Liver (tissue), 9 donors: ENCODE data around the gene CHRNA7. TPM values are rescaled to one million over a fixed set of nuclear protein-coding genes. Genes with fewer than 3 reads are reported as not detected.

Experiments
- DNase-seq: peaks from one replicate; pipeline ENCODE4 v3.0.0-alpha.2; 2017; ENCODE audit warnings: low spot score
- H3K27ac ChIP-seq, 2 donors: one replicate each; pipeline ENCODE4 v1.7.0; 2013; ENCODE audit warnings: inconsistent platforms in 2 of 2, low read length in 2 of 2, control low read depth in 1 of 2, low read depth in 1 of 2, mild to moderate bottlenecking in 1 of 2
- H3K27me3 ChIP-seq, 4 donors: one replicate each; pipeline versions ENCODE4 v1.6.1 to v1.7.0; 2013; ENCODE audit warnings: low read length in 3 of 4, inconsistent platforms in 1 of 4, mild to moderate bottlenecking in 1 of 4, moderate library complexity in 1 of 4; ENCODE audit not compliant: control insufficient read depth in 4 of 4, insufficient read depth in 4 of 4
- H3K36me3 ChIP-seq, 4 donors: one replicate each; pipeline versions ENCODE4 v1.6.1 to v1.7.0; 2013; ENCODE audit warnings: low read length in 3 of 4, mild to moderate bottlenecking in 3 of 4, low read depth in 1 of 4, moderate library complexity in 1 of 4; ENCODE audit not compliant: control insufficient read depth in 4 of 4, insufficient read depth in 3 of 4
- H3K4me1 ChIP-seq, 4 donors: one replicate each; pipeline versions ENCODE4 v1.6.1 to v1.7.0; 2013; ENCODE audit warnings: low read length in 3 of 4, mild to moderate bottlenecking in 3 of 4, moderate library complexity in 1 of 4; ENCODE audit not compliant: control insufficient read depth in 4 of 4, insufficient read depth in 4 of 4
- H3K4me3 ChIP-seq, 3 donors: one replicate each; pipeline versions ENCODE4 v1.6.1 to v1.7.0; 2013; ENCODE audit warnings: low read length in 3 of 3, control low read depth in 1 of 3, low read depth in 1 of 3, mild to moderate bottlenecking in 1 of 3
- H3K9ac ChIP-seq, 2 donors: one replicate each; pipeline ENCODE4 v1.7.0; 2013; ENCODE audit warnings: low read length in 2 of 2, mild to moderate bottlenecking in 2 of 2, moderate library complexity in 2 of 2, control low read depth in 1 of 2, low read depth in 1 of 2
- H3K9me3 ChIP-seq, 4 donors: one replicate each; pipeline versions ENCODE4 v1.6.1 to v1.7.0; 2013; ENCODE audit warnings: low read length in 3 of 4; ENCODE audit not compliant: control insufficient read depth in 4 of 4
- ATF3 ChIP-seq: IDR thresholded peaks from 2 replicates; pipeline ENCODE4 v1.6.1; 2016; ENCODE audit warnings: antibody characterized with exemption
- CTCF ChIP-seq: fragments of 150-350 bp; IDR thresholded peaks from 2 replicates; pipeline ENCODE4 v1.5.1; 2017; ENCODE audit warnings: improper control_type of control experiment, low read depth, low read length; ENCODE audit not compliant: missing input control
- FOXA1 ChIP-seq: IDR thresholded peaks from 2 replicates; pipeline ENCODE4 v1.6.1; 2016; ENCODE audit warnings: antibody characterized with exemption
- FOXA2 ChIP-seq: IDR thresholded peaks from 2 replicates; pipeline ENCODE4 v1.6.1; 2016; ENCODE audit warnings: antibody characterized with exemption
- GABPA ChIP-seq, 2 donors: IDR thresholded peaks in 1 of 2; conservative IDR thresholded peaks in 1 of 2; 2 replicates each; pipeline ENCODE4 v1.6.1; 2016; ENCODE audit warnings: antibody characterized with exemption in 2 of 2, mild to moderate bottlenecking in 1 of 2, moderate library complexity in 1 of 2
- HNF4A ChIP-seq, 2 donors: conservative IDR thresholded peaks; 2 replicates each; pipeline ENCODE4 v1.6.1; 2016; ENCODE audit warnings: antibody characterized with exemption in 2 of 2, mild to moderate bottlenecking in 2 of 2
- JUND ChIP-seq, 2 donors: IDR thresholded peaks; 2 replicates each; pipeline ENCODE4 v1.6.1; 2016; ENCODE audit warnings: antibody characterized with exemption in 2 of 2
- MAX ChIP-seq: IDR thresholded peaks from 2 replicates; pipeline ENCODE4 v1.6.1; 2016; ENCODE audit warnings: antibody characterized with exemption
- RAD21 ChIP-seq, 2 donors: IDR thresholded peaks; 2 replicates each; pipeline ENCODE4 v1.6.1; 2016; ENCODE audit warnings: antibody characterized with exemption in 2 of 2, mild to moderate bottlenecking in 2 of 2
- REST ChIP-seq: IDR thresholded peaks from 2 replicates; pipeline ENCODE4 v1.6.1; 2016; ENCODE audit warnings: antibody characterized with exemption, mild to moderate bottlenecking
- RXRA ChIP-seq, 2 donors: IDR thresholded peaks; 2 replicates each; pipeline ENCODE4 v1.6.1; 2017 to 2018; ENCODE audit warnings: antibody characterized with exemption in 2 of 2, mild to moderate bottlenecking in 1 of 2
- SP1 ChIP-seq: IDR thresholded peaks from 2 replicates; pipeline ENCODE4 v1.6.1; 2018; ENCODE audit warnings: antibody characterized with exemption, mild to moderate bottlenecking
- TAF1 ChIP-seq: conservative IDR thresholded peaks from 2 replicates; pipeline ENCODE4 v1.6.1; 2016; ENCODE audit warnings: antibody characterized with exemption, mild to moderate bottlenecking
- YY1 ChIP-seq: IDR thresholded peaks from 2 replicates; pipeline ENCODE4 v1.6.1; 2016; ENCODE audit warnings: antibody characterized with exemption, mild to moderate bottlenecking
- WGBS: extraction: QIAGEN DNeasy Blood & Tissue Kit; methylation state at CpG from one replicate; pipeline ENCODE4 v1.1.7; 2013; 5-methylcytosine and 5-hydroxymethylcytosine counted together
- polyA plus RNA-seq, 2 donors: library from polyadenylated mRNA; stranded (reverse) in 1 of 2; unstranded in 1 of 2; fragments of 200-250 nt in 1 of 2; fragments of >200 nt in 1 of 2; fragmentation: Nextera tagmentation in 1 of 2; extraction: Ambion mirVana in 1 of 2; gene quantifications; one replicate each; pipeline versions ENCODE4 v1.2.1 to v1.2.3, GENCODE V29; 2013 to 2015
- total RNA-seq, 2 donors: library from RNA; depleted of rRNA; stranded (reverse); fragments of >200 nt; gene quantifications; one replicate each; pipeline ENCODE4 v1.2.3, GENCODE V29; 2014
- donor health status: healthy.
- donor health status: healthy.
- donor health status: healthy.
- donor health status: healthy.
- donor health status: healthy.

CHRNA7 gene
- total and polyA plus RNA-seq, 4 donors = 0.06 to 0.21 (median 0.08) TPM; not detected in 1

GRCh38 chr15:32007355-32007960 lies 22.9 kb upstream of the CHRNA7 start:
- DNase-seq = no peak
- 60% methylated on average over 6 of the region's 6 CpGs for WGBS

GRCh38 chr15:32014953-32015352 lies 15.4 kb upstream of the CHRNA7 start:
- DNase-seq = no peak
- Histone ChIP-seq H3K4me3 (no peak overlapping the region), H3K27me3 (peaks cover 0 to 5% (median 0%) of the 10 kb centered on the region in 4 donors), H3K4me1 (no peaks in the 10 kb centered on the region), H3K9ac (no peak overlapping the region), H3K9me3 (peaks cover 0 to 5% (median 0%) of the 10 kb centered on the region in 4 donors), H3K27ac (no peak overlapping the region), H3K36me3 (no peaks in the 10 kb centered on the region)
- 93% methylated on average over 1 of the region's 1 CpG for WGBS
- no peak for TF ChIP-seq TAF1
- TF ChIP-seq CTCF = no peak
- no peak for TF ChIP-seq SP1
- no peak for TF ChIP-seq ATF3
- TF ChIP-seq JUND (IDR thresholded peaks at IDR 0.05) = no peak
- TF ChIP-seq FOXA1 = no peak
- TF ChIP-seq FOXA2 = no peak
- no peak for TF ChIP-seq RXRA (IDR thresholded peaks at IDR 0.05)
- no peak for TF ChIP-seq HNF4A (conservative IDR thresholded peaks at IDR 0.05)
- TF ChIP-seq GABPA (IDR thresholded peaks at IDR 0.05 in 1 of 2, conservative IDR thresholded peaks at IDR 0.05 in 1 of 2) = no peak
- no peak for TF ChIP-seq REST
- no peak for TF ChIP-seq MAX
- no peak for TF ChIP-seq YY1
- TF ChIP-seq RAD21 (IDR thresholded peaks at IDR 0.05) = no peak

More at GRCh38 chr15:32007355-32007960, 22.9 kb upstream of the CHRNA7 start:
- H3K4me1 ChIP-seq = no peaks in the 10 kb centered on the region
- H3K9ac ChIP-seq = no peak overlapping the region
- no peak overlapping the region for H3K4me3 ChIP-seq
- H3K9me3 ChIP-seq = no peaks in the 10 kb centered on the region
- TF ChIP-seq JUND (IDR thresholded peaks at IDR 0.05) (no peak), RXRA (IDR thresholded peaks at IDR 0.05) (no peak)
- H3K27ac ChIP-seq = no peak overlapping the region
- no peaks in the 10 kb centered on the region for H3K36me3 ChIP-seq
- peaks cover 0 to 4% (median 0%) of the 10 kb centered on the region in 4 donors for H3K27me3 ChIP-seq
